Right lobe of liver (tissue), 4 donors: ENCODE results near the gene ORC5.

ENCODE experiments used
- POLR2A ChIP-seq: fragments of 450-650 bp; IDR thresholded peaks from one replicate; pipeline ENCODE4 v1.6.1; 2017; ENCODE audit warnings: antibody characterized with exemption, mild to moderate bottlenecking
- TF ChIP-seq, protein P1 (sequence below), 4 donors: fragments of 200-600 bp in 3 of 4; fragments of 450-650 bp in 1 of 4; IDR thresholded peaks; one replicate each; pipeline versions ENCODE4 v1.5.1 to v1.8.0; 2016 to 2022; ENCODE audit warnings: antibody characterized with exemption in 4 of 4, mild to moderate bottlenecking in 2 of 4
- donor health status: DM: no; HTN: no; CAD: no.
- donor health status: DM: no; HTN: no; CAD: no.
- donor health status: DM: no; HTN: yes; CAD: no.

DNA sequence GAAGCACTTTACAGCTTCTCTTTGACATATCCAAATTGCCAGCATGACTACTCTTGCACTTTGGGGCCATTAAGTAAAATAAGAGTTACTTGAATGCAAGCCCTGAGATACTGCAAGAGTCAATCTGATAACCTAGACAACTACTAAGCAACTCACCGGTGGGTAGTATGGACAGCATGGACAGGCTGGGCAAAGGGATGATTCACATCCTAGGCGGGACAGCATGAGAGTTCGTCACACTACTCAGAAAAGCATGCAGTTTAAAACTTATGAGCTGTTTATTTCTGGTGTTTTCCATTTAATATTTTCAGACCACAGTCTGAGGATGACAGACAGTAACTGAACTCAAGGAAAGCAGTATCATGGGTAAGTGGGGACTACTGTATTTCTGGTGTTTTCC lies 84.0 kb downstream of the ORC5 start:
- TF ChIP-seq POLR2A, result no peak
- TF ChIP-seq, protein P1, sequence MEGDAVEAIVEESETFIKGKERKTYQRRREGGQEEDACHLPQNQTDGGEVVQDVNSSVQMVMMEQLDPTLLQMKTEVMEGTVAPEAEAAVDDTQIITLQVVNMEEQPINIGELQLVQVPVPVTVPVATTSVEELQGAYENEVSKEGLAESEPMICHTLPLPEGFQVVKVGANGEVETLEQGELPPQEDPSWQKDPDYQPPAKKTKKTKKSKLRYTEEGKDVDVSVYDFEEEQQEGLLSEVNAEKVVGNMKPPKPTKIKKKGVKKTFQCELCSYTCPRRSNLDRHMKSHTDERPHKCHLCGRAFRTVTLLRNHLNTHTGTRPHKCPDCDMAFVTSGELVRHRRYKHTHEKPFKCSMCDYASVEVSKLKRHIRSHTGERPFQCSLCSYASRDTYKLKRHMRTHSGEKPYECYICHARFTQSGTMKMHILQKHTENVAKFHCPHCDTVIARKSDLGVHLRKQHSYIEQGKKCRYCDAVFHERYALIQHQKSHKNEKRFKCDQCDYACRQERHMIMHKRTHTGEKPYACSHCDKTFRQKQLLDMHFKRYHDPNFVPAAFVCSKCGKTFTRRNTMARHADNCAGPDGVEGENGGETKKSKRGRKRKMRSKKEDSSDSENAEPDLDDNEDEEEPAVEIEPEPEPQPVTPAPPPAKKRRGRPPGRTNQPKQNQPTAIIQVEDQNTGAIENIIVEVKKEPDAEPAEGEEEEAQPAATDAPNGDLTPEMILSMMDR (IDR thresholded peaks at IDR 0.05), result no peak
